Measurements from ENCODE around the gene ALPP.

DNA sequence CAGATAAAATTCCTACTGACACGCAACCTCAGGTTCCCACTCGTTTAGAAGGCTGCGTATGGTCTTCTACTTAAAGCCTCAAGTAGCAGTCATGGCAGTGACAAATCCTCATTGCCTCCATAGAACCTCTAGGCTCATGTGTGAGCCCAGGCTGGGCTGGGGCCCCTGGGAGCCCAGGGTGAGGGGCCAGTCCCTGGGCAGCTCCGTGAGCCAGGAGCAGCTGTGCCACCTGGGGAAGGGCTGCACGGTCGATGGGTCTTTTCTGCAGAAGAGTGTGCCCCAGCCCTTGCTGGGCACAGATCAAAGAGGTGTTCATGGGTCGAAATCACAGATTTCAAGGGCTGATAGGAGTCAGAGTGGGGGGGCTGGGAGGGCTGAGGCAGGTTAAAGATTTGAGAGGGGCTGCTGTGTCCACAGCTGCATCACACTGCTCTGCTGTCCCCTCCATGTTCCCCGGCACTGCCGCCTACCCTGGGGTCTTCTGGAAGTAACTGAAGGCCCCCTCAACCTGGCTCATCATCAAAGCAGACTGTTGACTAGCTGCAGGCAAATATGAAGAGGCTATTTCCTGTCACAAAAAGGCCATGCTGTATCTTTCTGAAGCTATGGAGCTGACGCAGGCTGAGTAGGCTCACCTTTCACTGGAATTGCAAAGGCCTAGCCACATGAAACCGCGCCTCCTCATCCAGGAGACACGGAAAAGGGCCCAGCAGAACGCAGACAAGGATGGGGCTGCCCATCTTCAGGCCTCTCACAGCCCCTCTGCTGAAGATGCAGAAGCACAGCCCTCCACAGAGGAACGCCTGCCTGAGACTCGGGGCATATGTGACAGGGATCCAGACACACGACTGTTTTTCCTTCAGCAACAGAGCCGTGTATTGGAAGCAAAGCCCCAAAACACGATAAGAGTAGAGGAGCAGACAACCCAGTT is 35.7 kb upstream of the ALPP start:
- TF ChIP-seq ADNP (CRISPR knock-in tag; IDR thresholded peaks at IDR 0.05), result no peak
- TF ChIP-seq, protein P1, sequence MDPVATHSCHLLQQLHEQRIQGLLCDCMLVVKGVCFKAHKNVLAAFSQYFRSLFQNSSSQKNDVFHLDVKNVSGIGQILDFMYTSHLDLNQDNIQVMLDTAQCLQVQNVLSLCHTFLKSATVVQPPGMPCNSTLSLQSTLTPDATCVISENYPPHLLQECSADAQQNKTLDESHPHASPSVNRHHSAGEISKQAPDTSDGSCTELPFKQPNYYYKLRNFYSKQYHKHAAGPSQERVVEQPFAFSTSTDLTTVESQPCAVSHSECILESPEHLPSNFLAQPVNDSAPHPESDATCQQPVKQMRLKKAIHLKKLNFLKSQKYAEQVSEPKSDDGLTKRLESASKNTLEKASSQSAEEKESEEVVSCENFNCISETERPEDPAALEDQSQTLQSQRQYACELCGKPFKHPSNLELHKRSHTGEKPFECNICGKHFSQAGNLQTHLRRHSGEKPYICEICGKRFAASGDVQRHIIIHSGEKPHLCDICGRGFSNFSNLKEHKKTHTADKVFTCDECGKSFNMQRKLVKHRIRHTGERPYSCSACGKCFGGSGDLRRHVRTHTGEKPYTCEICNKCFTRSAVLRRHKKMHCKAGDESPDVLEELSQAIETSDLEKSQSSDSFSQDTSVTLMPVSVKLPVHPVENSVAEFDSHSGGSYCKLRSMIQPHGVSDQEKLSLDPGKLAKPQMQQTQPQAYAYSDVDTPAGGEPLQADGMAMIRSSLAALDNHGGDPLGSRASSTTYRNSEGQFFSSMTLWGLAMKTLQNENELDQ (CRISPR knock-in tag; IDR thresholded peaks at IDR 0.05; ENCODE audit: borderline replicate concordance), result no peak
- TF ChIP-seq, protein P2, sequence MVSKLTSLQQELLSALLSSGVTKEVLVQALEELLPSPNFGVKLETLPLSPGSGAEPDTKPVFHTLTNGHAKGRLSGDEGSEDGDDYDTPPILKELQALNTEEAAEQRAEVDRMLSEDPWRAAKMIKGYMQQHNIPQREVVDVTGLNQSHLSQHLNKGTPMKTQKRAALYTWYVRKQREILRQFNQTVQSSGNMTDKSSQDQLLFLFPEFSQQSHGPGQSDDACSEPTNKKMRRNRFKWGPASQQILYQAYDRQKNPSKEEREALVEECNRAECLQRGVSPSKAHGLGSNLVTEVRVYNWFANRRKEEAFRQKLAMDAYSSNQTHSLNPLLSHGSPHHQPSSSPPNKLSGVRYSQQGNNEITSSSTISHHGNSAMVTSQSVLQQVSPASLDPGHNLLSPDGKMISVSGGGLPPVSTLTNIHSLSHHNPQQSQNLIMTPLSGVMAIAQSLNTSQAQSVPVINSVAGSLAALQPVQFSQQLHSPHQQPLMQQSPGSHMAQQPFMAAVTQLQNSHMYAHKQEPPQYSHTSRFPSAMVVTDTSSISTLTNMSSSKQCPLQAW (CRISPR knock-in tag; IDR thresholded peaks at IDR 0.05), result 0 out of 2 replicates have a peak, but pooled peaks have one; percentile 33
- TF ChIP-seq, protein P3, sequence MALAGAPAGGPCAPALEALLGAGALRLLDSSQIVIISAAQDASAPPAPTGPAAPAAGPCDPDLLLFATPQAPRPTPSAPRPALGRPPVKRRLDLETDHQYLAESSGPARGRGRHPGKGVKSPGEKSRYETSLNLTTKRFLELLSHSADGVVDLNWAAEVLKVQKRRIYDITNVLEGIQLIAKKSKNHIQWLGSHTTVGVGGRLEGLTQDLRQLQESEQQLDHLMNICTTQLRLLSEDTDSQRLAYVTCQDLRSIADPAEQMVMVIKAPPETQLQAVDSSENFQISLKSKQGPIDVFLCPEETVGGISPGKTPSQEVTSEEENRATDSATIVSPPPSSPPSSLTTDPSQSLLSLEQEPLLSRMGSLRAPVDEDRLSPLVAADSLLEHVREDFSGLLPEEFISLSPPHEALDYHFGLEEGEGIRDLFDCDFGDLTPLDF (CRISPR knock-in tag; IDR thresholded peaks at IDR 0.05), result no peak
- no peak for TF ChIP-seq CHD2 (IDR thresholded peaks at IDR 0.05; ENCODE audit: low read depth, low read length)
- TF ChIP-seq XRCC5 (optimal IDR thresholded peaks at IDR 0.05; ENCODE audit: low read length), result no peak
- TF ChIP-seq, protein P4, sequence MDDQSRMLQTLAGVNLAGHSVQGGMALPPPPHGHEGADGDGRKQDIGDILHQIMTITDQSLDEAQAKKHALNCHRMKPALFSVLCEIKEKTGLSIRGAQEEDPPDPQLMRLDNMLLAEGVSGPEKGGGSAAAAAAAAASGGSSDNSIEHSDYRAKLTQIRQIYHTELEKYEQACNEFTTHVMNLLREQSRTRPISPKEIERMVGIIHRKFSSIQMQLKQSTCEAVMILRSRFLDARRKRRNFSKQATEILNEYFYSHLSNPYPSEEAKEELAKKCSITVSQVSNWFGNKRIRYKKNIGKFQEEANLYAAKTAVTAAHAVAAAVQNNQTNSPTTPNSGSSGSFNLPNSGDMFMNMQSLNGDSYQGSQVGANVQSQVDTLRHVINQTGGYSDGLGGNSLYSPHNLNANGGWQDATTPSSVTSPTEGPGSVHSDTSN (CRISPR knock-in tag; IDR thresholded peaks at IDR 0.05; ENCODE audit: borderline replicate concordance), result no peak
- TF ChIP-seq HDAC6 (IDR thresholded peaks at IDR 0.05; ENCODE audit: low read depth, low read length), result no peak
- TF ChIP-seq, protein P5, sequence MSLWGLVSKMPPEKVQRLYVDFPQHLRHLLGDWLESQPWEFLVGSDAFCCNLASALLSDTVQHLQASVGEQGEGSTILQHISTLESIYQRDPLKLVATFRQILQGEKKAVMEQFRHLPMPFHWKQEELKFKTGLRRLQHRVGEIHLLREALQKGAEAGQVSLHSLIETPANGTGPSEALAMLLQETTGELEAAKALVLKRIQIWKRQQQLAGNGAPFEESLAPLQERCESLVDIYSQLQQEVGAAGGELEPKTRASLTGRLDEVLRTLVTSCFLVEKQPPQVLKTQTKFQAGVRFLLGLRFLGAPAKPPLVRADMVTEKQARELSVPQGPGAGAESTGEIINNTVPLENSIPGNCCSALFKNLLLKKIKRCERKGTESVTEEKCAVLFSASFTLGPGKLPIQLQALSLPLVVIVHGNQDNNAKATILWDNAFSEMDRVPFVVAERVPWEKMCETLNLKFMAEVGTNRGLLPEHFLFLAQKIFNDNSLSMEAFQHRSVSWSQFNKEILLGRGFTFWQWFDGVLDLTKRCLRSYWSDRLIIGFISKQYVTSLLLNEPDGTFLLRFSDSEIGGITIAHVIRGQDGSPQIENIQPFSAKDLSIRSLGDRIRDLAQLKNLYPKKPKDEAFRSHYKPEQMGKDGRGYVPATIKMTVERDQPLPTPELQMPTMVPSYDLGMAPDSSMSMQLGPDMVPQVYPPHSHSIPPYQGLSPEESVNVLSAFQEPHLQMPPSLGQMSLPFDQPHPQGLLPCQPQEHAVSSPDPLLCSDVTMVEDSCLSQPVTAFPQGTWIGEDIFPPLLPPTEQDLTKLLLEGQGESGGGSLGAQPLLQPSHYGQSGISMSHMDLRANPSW (CRISPR knock-in tag; IDR thresholded peaks at IDR 0.05; ENCODE audit: borderline replicate concordance), result no peak
- no peak for TF ChIP-seq SNRNP70 (IDR thresholded peaks at IDR 0.05; ENCODE audit: low read depth, low read length)
- no peak for TF ChIP-seq EED (CRISPR knock-in tag; IDR thresholded peaks at IDR 0.05)
- no peak for TF ChIP-seq ZNF101 (CRISPR knock-in tag; IDR thresholded peaks at IDR 0.05; ENCODE audit: borderline replicate concordance, low read depth)
- TF ChIP-seq ZNF253 (CRISPR knock-in tag; IDR thresholded peaks at IDR 0.05; ENCODE audit: borderline replicate concordance), result no peak
- TF ChIP-seq, protein P6, sequence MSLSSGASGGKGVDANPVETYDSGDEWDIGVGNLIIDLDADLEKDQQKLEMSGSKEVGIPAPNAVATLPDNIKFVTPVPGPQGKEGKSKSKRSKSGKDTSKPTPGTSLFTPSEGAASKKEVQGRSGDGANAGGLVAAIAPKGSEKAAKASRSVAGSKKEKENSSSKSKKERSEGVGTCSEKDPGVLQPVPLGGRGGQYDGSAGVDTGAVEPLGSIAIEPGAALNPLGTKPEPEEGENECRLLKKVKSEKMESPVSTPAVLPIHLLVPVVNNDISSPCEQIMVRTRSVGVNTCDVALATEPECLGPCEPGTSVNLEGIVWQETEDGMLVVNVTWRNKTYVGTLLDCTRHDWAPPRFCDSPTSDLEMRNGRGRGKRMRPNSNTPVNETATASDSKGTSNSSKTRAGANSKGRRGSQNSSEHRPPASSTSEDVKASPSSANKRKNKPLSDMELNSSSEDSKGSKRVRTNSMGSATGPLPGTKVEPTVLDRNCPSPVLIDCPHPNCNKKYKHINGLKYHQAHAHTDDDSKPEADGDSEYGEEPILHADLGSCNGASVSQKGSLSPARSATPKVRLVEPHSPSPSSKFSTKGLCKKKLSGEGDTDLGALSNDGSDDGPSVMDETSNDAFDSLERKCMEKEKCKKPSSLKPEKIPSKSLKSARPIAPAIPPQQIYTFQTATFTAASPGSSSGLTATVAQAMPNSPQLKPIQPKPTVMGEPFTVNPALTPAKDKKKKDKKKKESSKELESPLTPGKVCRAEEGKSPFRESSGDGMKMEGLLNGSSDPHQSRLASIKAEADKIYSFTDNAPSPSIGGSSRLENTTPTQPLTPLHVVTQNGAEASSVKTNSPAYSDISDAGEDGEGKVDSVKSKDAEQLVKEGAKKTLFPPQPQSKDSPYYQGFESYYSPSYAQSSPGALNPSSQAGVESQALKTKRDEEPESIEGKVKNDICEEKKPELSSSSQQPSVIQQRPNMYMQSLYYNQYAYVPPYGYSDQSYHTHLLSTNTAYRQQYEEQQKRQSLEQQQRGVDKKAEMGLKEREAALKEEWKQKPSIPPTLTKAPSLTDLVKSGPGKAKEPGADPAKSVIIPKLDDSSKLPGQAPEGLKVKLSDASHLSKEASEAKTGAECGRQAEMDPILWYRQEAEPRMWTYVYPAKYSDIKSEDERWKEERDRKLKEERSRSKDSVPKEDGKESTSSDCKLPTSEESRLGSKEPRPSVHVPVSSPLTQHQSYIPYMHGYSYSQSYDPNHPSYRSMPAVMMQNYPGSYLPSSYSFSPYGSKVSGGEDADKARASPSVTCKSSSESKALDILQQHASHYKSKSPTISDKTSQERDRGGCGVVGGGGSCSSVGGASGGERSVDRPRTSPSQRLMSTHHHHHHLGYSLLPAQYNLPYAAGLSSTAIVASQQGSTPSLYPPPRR (CRISPR knock-in tag; IDR thresholded peaks at IDR 0.05; ENCODE audit: borderline replicate concordance), result no peak
